ENCODE measurements around the gene TMEM140. TPM values are rescaled to one million over a fixed set of nuclear protein-coding genes. Genes with fewer than 3 reads are reported as not detected.

TMEM140 gene
- total and polyA plus RNA-seq, 2 experiments from 2014 or later: 1.6 to 6.1 TPM

GRCh38 chr7:135186841-135187253 lies 39.0 kb downstream of the TMEM140 start:
- no peak overlapping the region for H3K9ac ChIP-seq
- no peak for DNase-seq
- H3K4me3 ChIP-seq: no peak overlapping the region
- 87 to 88% methylated on average over 12 of the region's 12 CpGs for WGBS, 2 experiments (ENCODE audit: low coverage in 1 of 2, low lambda C conversion rate in 2 of 2, missing lambda C conversion rate in 2 of 2)
- H3K79me2 ChIP-seq (ENCODE audit: insufficient read depth): no peaks in the 10 kb centered on the region
- in situ Hi-C loops (cut with MboI): loop anchor here (25.0 kb wide), 1 partner anchor 525 kb away; no protein-coding TSS in a partner anchor
- peaks cover 5% of the 10 kb centered on the region for H3K36me3 ChIP-seq (ENCODE audit: low read depth)
- H3K9me2 ChIP-seq (ENCODE audit: insufficient read depth): no peaks in the 10 kb centered on the region
- H3K9me3 ChIP-seq (ENCODE audit: low read depth): no peaks in the 10 kb centered on the region
- no peaks in the 10 kb centered on the region for H3K4me1 ChIP-seq (ENCODE audit: insufficient read depth)
- no peaks in the 10 kb centered on the region for H4K20me1 ChIP-seq (ENCODE audit: insufficient read depth)
- H3K27ac ChIP-seq: no peak overlapping the region
- no peaks in the 10 kb centered on the region for H3F3A ChIP-seq (ENCODE audit: insufficient read depth)
- H2AFZ ChIP-seq: no peak overlapping the region
- TF ChIP-seq EZH2 (IDR thresholded peaks at IDR 0.05; ENCODE audit: insufficient read depth, poor library complexity, severe bottlenecking) (no peak), EZH2phosphoT487 (IDR thresholded peaks at IDR 0.05; ENCODE audit: insufficient read depth, low read depth) (no peak)
- H3K27me3 ChIP-seq (replicated peaks; ENCODE audit: insufficient read depth): no peaks in the 10 kb centered on the region
- H3K4me2 ChIP-seq (ENCODE audit: unreplicated experiment): no peak overlapping the region

- Histone ChIP-seq H3K4me1 (ENCODE audit: insufficient read depth) (peaks cover 5% of the 10 kb centered on the region; the same call in 1 of the 2 replicates), H3K9me2 (ENCODE audit: insufficient read depth) (no peaks in the 10 kb centered on the region), H3K4me3 (no peak overlapping the region), H3K9me3 (ENCODE audit: low read depth) (no peaks in the 10 kb centered on the region), H3K27ac (no peak overlapping the region), H3K27me3 (replicated peaks; ENCODE audit: insufficient read depth) (no peaks in the 10 kb centered on the region), H3F3A (ENCODE audit: insufficient read depth) (no peaks in the 10 kb centered on the region), H3K36me3 (ENCODE audit: low read depth) (peaks cover 4% of the 10 kb centered on the region; the same call in 1 of the 2 replicates), H2AFZ (no peak overlapping the region), H4K20me1 (ENCODE audit: insufficient read depth) (no peaks in the 10 kb centered on the region), H3K79me2 (ENCODE audit: insufficient read depth) (no peaks in the 10 kb centered on the region), H3K9ac (no peak overlapping the region), H3K4me2 (ENCODE audit: unreplicated experiment) (no peak overlapping the region)
- no peak for TF ChIP-seq EZH2phosphoT487 (IDR thresholded peaks at IDR 0.05; ENCODE audit: insufficient read depth, low read depth)
- TF ChIP-seq EZH2 (IDR thresholded peaks at IDR 0.05; ENCODE audit: insufficient read depth, poor library complexity, severe bottlenecking): no peak
- 96% methylated on average over 12 of the region's 12 CpGs for WGBS, 2 experiments (ENCODE audit: low coverage in 1 of 2, low lambda C conversion rate in 2 of 2, missing lambda C conversion rate in 2 of 2)
- no peak for DNase-seq
- in situ Hi-C loops (cut with MboI): loop anchor here (25.0 kb wide), 1 partner anchor 526 kb away; no protein-coding TSS in a partner anchor
Measured at GRCh38 chr7:135188298-135188984, 40.6 kb downstream of the TMEM140 start.

GRCh38 chr7:135189221-135189662 lies 41.4 kb downstream of the TMEM140 start:
- no peak for TF ChIP-seq EZH2 (IDR thresholded peaks at IDR 0.05; ENCODE audit: insufficient read depth, poor library complexity, severe bottlenecking)
- TF ChIP-seq EZH2phosphoT487 (IDR thresholded peaks at IDR 0.05; ENCODE audit: insufficient read depth, low read depth): no peak
- in situ Hi-C loops (cut with MboI): loop anchor here (25.0 kb wide), 1 partner anchor 527 kb away; no protein-coding TSS in a partner anchor
- Histone ChIP-seq H3K27me3 (replicated peaks; ENCODE audit: insufficient read depth) (no peaks in the 10 kb centered on the region), H3K36me3 (ENCODE audit: low read depth) (peaks cover 4% of the 10 kb centered on the region; the same call in 1 of the 2 replicates), H3F3A (ENCODE audit: insufficient read depth) (no peaks in the 10 kb centered on the region), H2AFZ (no peak overlapping the region), H3K79me2 (ENCODE audit: insufficient read depth) (no peaks in the 10 kb centered on the region), H3K4me1 (ENCODE audit: insufficient read depth) (peaks cover 10% of the 10 kb centered on the region; the same call in 1 of the 2 replicates), H3K9me2 (ENCODE audit: insufficient read depth) (no peaks in the 10 kb centered on the region), H3K27ac (no peak overlapping the region), H3K4me2 (ENCODE audit: unreplicated experiment) (no peak overlapping the region), H3K9ac (no peak overlapping the region), H3K4me3 (no peak overlapping the region), H4K20me1 (ENCODE audit: insufficient read depth) (no peaks in the 10 kb centered on the region), H3K9me3 (ENCODE audit: low read depth) (no peaks in the 10 kb centered on the region)
- DNase-seq: no peak
- 95 to 98% methylated on average over 6 of the region's 6 CpGs for WGBS, 2 experiments (ENCODE audit: low coverage in 1 of 2, low lambda C conversion rate in 2 of 2, missing lambda C conversion rate in 2 of 2)

GRCh38 chr7:135189961-135190360 lies 42.1 kb downstream of the TMEM140 start:
- Histone ChIP-seq H3K9me3 (ENCODE audit: low read depth) (no peaks in the 10 kb centered on the region), H3K4me2 (ENCODE audit: unreplicated experiment) (no peak overlapping the region), H3K4me1 (ENCODE audit: insufficient read depth) (peaks cover 14% of the 10 kb centered on the region; the same call in 1 of the 2 replicates), H3K27ac (no peak overlapping the region), H2AFZ (no peak overlapping the region), H4K20me1 (ENCODE audit: insufficient read depth) (no peaks in the 10 kb centered on the region), H3K27me3 (replicated peaks; ENCODE audit: insufficient read depth) (no peaks in the 10 kb centered on the region), H3K9ac (no peak overlapping the region), H3K36me3 (ENCODE audit: low read depth) (peaks cover 4% of the 10 kb centered on the region; the same call in 1 of the 2 replicates), H3K9me2 (ENCODE audit: insufficient read depth) (no peaks in the 10 kb centered on the region), H3F3A (ENCODE audit: insufficient read depth) (no peaks in the 10 kb centered on the region), H3K4me3 (no peak overlapping the region), H3K79me2 (ENCODE audit: insufficient read depth) (no peaks in the 10 kb centered on the region)
- in situ Hi-C loops (cut with MboI): loop anchor here (25.0 kb wide), 1 partner anchor 528 kb away; no protein-coding TSS in a partner anchor
- DNase-seq: peak; percentile 20
- WGBS, 2 experiments (ENCODE audit: low coverage in 1 of 2, low lambda C conversion rate in 2 of 2, missing lambda C conversion rate in 2 of 2): 69 to 74% methylated on average over 4 of the region's 4 CpGs
- TF ChIP-seq EZH2phosphoT487 (IDR thresholded peaks at IDR 0.05; ENCODE audit: insufficient read depth, low read depth): no peak
- TF ChIP-seq EZH2 (IDR thresholded peaks at IDR 0.05; ENCODE audit: insufficient read depth, poor library complexity, severe bottlenecking): no peak

All from GM23248 (cell line).